SU-DHL-6 (cell line): ENCODE results near the gene FDX2.

Experiments
- H2AFZ ChIP-seq: fragments of 200-600 bp; sonication (generic); 2 replicates; pipeline ENCODE4 v1.6.1; 2014; ENCODE audit warnings: low read depth, mild to moderate bottlenecking, moderate library complexity, mixed read lengths, antibody characterized with exemption, low read length; ENCODE audit not compliant: severe bottlenecking
- H3F3A ChIP-seq: fragments of 200-600 bp; shearing (Covaris generic); 2 replicates; pipeline ENCODE4 v1.6.0; 2016; ENCODE audit warnings: antibody characterized with exemption, mild to moderate bottlenecking; ENCODE audit not compliant: insufficient read depth
- H3K27ac ChIP-seq: fragments of 200-600 bp; sonication (generic); 2 replicates; pipeline ENCODE4 v1.5.1; 2016; ENCODE audit warnings: low read depth, mild to moderate bottlenecking, low read length, moderate library complexity, mixed read lengths
- H3K27me3 ChIP-seq: fragments of 200-600 bp; sonication (generic), shearing (Covaris generic); 2 replicates; pipeline ENCODE4 v1.6.0; 2014; ENCODE audit warnings: mild to moderate bottlenecking, low read length
- H3K36me3 ChIP-seq: fragments of 200-600 bp; sonication (generic); 2 replicates; pipeline ENCODE4 v1.6.1; 2014; ENCODE audit warnings: mild to moderate bottlenecking, low read length, mixed read lengths
- H3K4me2 ChIP-seq: fragments of 300-600, 200-600 bp; shearing (Covaris generic), sonication (generic); 2 replicates; pipeline ENCODE4 v1.6.0; 2014; ENCODE audit warnings: low read length, low read depth, mild to moderate bottlenecking; ENCODE audit not compliant: poor library complexity, severe bottlenecking
- H3K4me3 ChIP-seq: fragments of 200-600 bp; sonication (generic); 2 replicates; pipeline ENCODE4 v1.5.1; 2014; ENCODE audit warnings: antibody characterized with exemption, low read length, mild to moderate bottlenecking, mixed read lengths; ENCODE audit not compliant: insufficient read depth, poor library complexity, severe bottlenecking
- H3K79me2 ChIP-seq: fragments of 200-600 bp; sonication (generic); 2 replicates; pipeline ENCODE4 v1.6.1; 2014; ENCODE audit warnings: mild to moderate bottlenecking, low read length, moderate library complexity; ENCODE audit not compliant: insufficient read depth
- H3K9ac ChIP-seq: fragments of 200-600 bp; sonication (generic); 2 replicates; pipeline ENCODE4 v1.7.0; 2014; ENCODE audit warnings: mild to moderate bottlenecking, low read length
- H3K9me2 ChIP-seq: fragments of 200-600 bp; sonication (generic); replicated peaks from 2 replicates; pipeline ENCODE4 v1.6.1; 2014; ENCODE audit warnings: low read length; ENCODE audit not compliant: insufficient read depth
- H3K9me3 ChIP-seq: fragments of 200-600 bp; sonication (generic); 2 replicates; pipeline ENCODE4 v1.6.1; 2014; ENCODE audit warnings: low read length, mixed read lengths; ENCODE audit not compliant: insufficient read depth
- H4K20me1 ChIP-seq: fragments of 200-600 bp; sonication (generic); 2 replicates; pipeline ENCODE4 v1.6.1; 2014; ENCODE audit warnings: low read depth, mild to moderate bottlenecking, antibody characterized with exemption, low read length, moderate library complexity, mixed read lengths
- EZH2phosphoT487 ChIP-seq: fragments of 200-600 bp; sonication (generic), shearing (Covaris generic); conservative IDR thresholded peaks from 2 replicates; pipeline ENCODE4 v1.6.1; 2018; ENCODE audit warnings: mild to moderate bottlenecking, antibody characterized with exemption, low read length, moderate library complexity, mixed read lengths
- TF ChIP-seq, protein P1 (sequence below): fragments of 200-600 bp; sonication (generic); IDR thresholded peaks from one replicate; pipeline ENCODE4 v1.5.1; 2017; ENCODE audit warnings: antibody characterized with exemption, mild to moderate bottlenecking, low read length, moderate library complexity; ENCODE audit not compliant: insufficient read depth, poor library complexity, severe bottlenecking

The FDX2 gene

DNA sequence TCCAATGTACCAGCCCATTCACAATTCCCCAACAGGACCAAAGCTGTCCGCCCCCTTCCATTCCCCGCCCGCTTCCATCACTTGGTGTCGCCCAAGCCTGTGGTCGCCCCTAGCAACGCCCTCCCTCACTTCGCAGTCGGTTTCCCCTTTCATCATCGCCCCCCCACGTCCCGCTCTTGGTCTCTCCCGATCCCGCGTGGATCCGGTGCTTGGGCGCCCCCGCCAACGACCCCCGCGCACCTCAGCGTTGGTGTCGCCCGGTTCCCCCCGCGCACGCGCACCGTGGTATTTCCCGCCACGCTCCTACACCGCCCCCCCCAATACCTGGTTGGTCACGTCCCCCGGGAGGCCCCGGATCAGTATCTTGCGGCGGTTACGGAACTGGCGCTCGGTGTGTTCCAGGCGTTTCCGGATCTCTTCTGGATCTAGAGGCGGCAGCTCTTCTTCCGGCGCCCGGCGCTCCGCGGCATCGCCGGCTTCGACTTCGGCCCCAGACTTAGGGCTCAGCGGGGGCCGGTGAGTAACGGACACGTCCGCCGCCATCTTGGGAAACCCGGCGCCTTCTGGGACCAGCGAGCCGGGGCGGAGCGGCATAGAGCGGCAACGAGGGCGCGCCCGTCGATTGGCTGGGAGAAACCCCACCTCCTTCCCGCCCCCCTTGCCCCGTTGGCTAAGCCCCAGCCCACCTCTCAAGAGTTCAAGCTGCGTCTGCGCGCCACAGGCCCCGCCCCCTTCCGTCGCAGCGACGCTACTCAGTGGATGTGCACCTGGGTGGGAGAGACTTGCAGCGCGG is 17.3 kb upstream of the FDX2 start, which contains the start of gene RAVER1:
Gene RAVER1 (minus strand): TSS at position 565 of the 793 bp plus-strand sequence. CDS start 22 bp downstream, at position 543.
- peak within 1 kb of the TSS; percentile 78 for H3K4me3 ChIP-seq
- H3F3A ChIP-seq, result no peaks in the 10 kb centered on the region
- peaks cover 45% of the 10 kb centered on the region for H3K79me2 ChIP-seq
- peak within 1 kb of the TSS; percentile 64 for H3K4me2 ChIP-seq
- no peaks in the 10 kb centered on the region for H3K36me3 ChIP-seq
- no peaks in the 10 kb centered on the region for H3K27me3 ChIP-seq
- peak within 1 kb of the TSS; percentile 78 for H3K27ac ChIP-seq
- H2AFZ ChIP-seq, result no peak within 1 kb of the TSS
- no peaks in the 10 kb centered on the region for H3K9me3 ChIP-seq
- peaks cover 4% of the 10 kb centered on the region; the same call in 1 of the 2 replicates for H4K20me1 ChIP-seq
- no peaks in the 10 kb centered on the region for H3K9me2 ChIP-seq
- peak within 1 kb of the TSS; percentile 83 for H3K9ac ChIP-seq
- no peak for TF ChIP-seq EZH2phosphoT487
- TF ChIP-seq, protein P1, sequence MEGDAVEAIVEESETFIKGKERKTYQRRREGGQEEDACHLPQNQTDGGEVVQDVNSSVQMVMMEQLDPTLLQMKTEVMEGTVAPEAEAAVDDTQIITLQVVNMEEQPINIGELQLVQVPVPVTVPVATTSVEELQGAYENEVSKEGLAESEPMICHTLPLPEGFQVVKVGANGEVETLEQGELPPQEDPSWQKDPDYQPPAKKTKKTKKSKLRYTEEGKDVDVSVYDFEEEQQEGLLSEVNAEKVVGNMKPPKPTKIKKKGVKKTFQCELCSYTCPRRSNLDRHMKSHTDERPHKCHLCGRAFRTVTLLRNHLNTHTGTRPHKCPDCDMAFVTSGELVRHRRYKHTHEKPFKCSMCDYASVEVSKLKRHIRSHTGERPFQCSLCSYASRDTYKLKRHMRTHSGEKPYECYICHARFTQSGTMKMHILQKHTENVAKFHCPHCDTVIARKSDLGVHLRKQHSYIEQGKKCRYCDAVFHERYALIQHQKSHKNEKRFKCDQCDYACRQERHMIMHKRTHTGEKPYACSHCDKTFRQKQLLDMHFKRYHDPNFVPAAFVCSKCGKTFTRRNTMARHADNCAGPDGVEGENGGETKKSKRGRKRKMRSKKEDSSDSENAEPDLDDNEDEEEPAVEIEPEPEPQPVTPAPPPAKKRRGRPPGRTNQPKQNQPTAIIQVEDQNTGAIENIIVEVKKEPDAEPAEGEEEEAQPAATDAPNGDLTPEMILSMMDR, result no peak

DNA sequence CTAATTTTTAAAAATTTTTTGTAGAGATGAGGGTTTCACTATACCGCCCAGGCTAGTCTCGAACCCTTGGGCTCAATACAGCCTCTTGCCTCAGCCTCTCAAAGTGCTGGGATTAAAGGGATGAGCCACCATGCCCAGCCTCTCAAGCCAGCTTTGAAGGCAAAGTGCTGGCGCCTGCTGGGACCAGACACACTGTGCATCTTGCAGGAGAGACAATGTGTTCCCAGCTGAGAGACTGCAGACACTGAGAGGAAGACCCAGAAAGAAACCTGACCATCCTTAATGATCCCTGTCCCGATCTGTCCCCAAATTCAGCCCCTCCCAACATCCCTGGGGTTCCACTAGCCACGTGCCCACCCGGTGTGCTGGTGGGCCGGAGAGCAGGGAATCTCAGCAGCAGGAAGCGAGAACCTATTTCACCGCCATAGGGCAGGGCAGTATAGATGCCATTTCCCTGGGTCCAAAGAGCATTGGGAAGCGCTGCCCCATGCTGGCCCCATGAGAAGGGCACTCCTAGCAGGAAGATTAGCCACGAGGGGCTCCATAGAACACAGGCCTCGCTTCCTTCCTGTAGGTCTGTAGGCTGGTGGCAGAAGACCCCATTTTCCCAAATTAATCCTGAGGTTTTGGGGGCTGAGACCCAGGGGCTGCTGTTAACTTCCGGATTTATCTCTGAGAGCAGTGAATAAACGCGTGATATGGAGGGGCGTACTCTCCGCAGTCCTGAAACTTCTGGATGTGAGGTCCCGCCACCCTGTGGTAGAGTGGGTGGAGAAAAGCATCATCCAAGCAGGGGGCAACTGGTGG is 16.5 kb upstream of the FDX2 start:
- no peak for TF ChIP-seq EZH2phosphoT487
- TF ChIP-seq, protein P1, result no peak
- Histone ChIP-seq H3K4me2 (peak overlapping the region; percentile 57), H3K36me3 (0 out of 2 replicates have a peak, but pooled peaks cover 2% of the 10 kb centered on the region), H3K9me3 (no peaks in the 10 kb centered on the region), H3F3A (no peaks in the 10 kb centered on the region), H4K20me1 (peaks cover 4% of the 10 kb centered on the region; the same call in 1 of the 2 replicates), H3K4me3 (peak overlapping the region; percentile 78), H3K9me2 (no peaks in the 10 kb centered on the region), H3K27me3 (no peaks in the 10 kb centered on the region), H3K27ac (peak overlapping the region; percentile 78), H3K9ac (peak overlapping the region; percentile 83), H2AFZ (no peak overlapping the region), H3K79me2 (peaks cover 52% of the 10 kb centered on the region)

DNA sequence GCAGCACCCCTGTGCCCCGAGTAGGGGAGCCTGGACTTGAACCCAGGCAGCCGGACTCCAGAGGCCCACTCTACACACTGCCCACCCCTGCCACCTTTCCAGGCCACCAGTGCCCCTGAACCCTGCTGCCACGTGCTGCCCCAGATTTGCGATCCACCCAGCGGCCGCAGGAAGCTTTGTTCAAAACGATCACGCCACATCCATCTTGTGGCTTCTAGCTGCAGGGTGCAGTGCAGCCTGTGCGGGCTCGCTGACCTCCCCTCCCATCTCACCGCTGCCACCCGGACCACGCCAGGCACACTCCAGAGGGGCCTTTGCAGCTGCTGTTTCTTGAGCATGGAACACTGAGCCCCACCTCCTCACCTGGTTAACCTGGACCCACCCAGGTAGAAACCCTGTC is 13.7 kb upstream of the FDX2 start:
- Histone ChIP-seq H3F3A (no peaks in the 10 kb centered on the region), H3K79me2 (peaks cover 55% of the 10 kb centered on the region), H3K9me2 (no peaks in the 10 kb centered on the region), H3K4me3 (no peak overlapping the region), H3K4me2 (no peak overlapping the region), H4K20me1 (peaks cover 4% of the 10 kb centered on the region; the same call in 1 of the 2 replicates), H3K36me3 (0 out of 2 replicates have a peak, but pooled peaks cover 2% of the 10 kb centered on the region), H3K27ac (no peak overlapping the region), H3K9ac (no peak overlapping the region), H3K27me3 (no peaks in the 10 kb centered on the region), H2AFZ (no peak overlapping the region), H3K9me3 (no peaks in the 10 kb centered on the region)
- no peak for TF ChIP-seq EZH2phosphoT487
- TF ChIP-seq, protein P1, result no peak
